IgD-negative memory B cell (primary cell): ENCODE measurements around the gene DCDC2C. TPM values are rescaled to one million over a fixed set of nuclear protein-coding genes. Genes with fewer than 3 reads are reported as not detected.
"Not testable (repeated sequence)": the region's sequence is repeated elsewhere in the genome, so short reads cannot be mapped to it uniquely, and the experiment has no call there.

Experiments
- H3K27ac Mint-ChIP-seq, 3 donors: one replicate each; pipeline ENCODE4 v1.8.0; 2020 to 2022; ENCODE audit warnings: mild to moderate bottlenecking in 3 of 3, mixed read lengths in 3 of 3, moderate library complexity in 1 of 3
- H3K27me3 Mint-ChIP-seq: one replicate; pipeline ENCODE4 v1.8.0; 2021; ENCODE audit warnings: mixed read lengths
- H3K36me3 Mint-ChIP-seq: one replicate; pipeline ENCODE4 v1.8.0; 2020; ENCODE audit warnings: mild to moderate bottlenecking, mixed read lengths
- H3K4me1 Mint-ChIP-seq, 3 donors: one replicate each; pipeline ENCODE4 v1.8.0; 2020 to 2022; ENCODE audit warnings: mixed read lengths in 3 of 3, mild to moderate bottlenecking in 1 of 3
- H3K4me3 Mint-ChIP-seq, 4 donors: one replicate each; pipeline ENCODE4 v1.8.0; 2020 to 2022; ENCODE audit warnings: mild to moderate bottlenecking in 4 of 4, mixed read lengths in 4 of 4, moderate library complexity in 3 of 4
- H3K9me3 Mint-ChIP-seq, 3 donors: one replicate each; pipeline ENCODE4 v1.8.0; 2020 to 2021; ENCODE audit warnings: mixed read lengths in 3 of 3, mild to moderate bottlenecking in 1 of 3
- polyA plus RNA-seq: library from polyadenylated mRNA; unstranded; fragments of 300-500 nt; fragmentation: Illumina TruSeq; gene quantifications from one replicate; pipeline ENCODE4 v1.2.3, GENCODE V29; 2021

The DCDC2C gene, protein sequence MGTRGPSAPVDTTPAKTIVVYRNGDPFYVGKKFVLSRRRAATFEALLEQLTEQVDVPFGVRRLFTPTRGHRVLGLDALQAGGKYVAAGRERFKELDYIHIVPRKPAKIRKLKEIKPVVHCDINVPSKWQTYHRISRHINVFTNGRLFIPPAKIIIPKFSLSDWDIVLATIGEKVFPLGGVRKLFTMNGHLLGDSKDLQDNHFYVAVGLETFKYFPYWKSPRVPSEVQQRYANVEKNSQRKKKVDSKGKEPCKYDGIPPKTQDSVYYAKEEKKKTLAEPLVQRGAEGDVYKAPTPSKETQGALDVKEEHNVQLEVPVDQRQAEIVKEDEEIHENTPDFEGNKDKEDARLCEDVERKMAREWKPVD
- polyA plus RNA-seq, result not detected

DNA sequence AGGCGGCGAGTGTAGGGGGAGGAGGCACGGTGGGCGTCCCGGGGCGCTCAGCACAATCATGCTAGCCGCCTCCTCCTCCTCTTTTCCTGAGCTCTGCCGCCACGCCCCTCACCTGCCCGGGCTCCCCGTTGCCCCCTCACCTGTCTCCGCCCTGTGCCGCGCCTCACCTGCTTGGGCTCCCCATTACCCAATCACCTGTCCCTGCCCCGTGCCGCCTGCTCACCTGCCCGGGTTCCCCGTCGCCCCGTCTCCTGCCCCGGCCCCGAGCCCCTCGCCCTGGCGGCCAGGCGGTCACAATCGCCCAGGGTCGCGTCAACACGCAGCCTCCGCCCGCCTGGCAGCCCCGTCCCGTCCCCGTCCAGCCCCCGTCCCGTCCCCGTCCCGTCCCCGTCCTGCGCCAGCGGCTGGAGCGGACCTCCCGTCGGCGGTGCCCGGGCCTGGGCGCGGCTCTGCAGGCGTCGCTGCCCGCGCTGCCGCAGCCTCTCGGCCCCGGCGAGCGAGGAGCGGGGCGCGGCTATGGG, at the start of gene DCDC2C:
Gene DCDC2C (plus strand): TSS at position 340 of the 521 bp plus-strand sequence. CDS start 177 bp downstream, at position 517.
- Mint-ChIP-seq H3K9me3 (peaks cover 0 to 4% (median 2%) of the 10 kb centered on the region in 3 donors), H3K27me3 (peaks cover 22% of the 10 kb centered on the region), H3K4me3 (no peak within 1 kb of the TSS), H3K36me3 (peaks cover 1% of the 10 kb centered on the region), H3K27ac (no peak within 1 kb of the TSS), H3K4me1 (peaks cover 0 to 3% (median 0%) of the 10 kb centered on the region in 3 donors)

DNA sequence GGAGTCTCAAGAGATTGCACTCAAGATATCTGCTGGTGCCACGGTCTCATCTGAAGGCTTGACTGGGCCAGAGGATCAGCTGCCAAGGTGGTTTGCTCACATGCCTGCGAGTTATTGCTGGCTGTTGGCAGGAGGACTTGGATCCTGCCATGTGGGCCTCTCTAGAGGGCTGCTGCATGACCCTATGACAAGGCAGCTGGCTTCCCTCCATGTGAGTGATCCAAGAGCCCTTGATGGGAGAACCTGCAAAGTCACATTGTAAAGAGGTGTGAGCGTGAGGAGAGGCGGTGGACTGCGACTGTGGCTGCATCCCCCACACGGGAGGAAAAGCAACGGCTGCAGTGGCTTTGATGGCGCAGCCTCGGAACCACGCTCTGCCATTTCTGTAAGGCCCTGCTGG, 49.4 kb upstream of the DCDC2C start:
- peaks cover 10 to 13% (median 12%) of the 10 kb centered on the region in 3 donors for H3K4me1 Mint-ChIP-seq
- H3K4me3 Mint-ChIP-seq, result peak overlapping the region in 1 of 4 donors; percentile 60
- H3K9me3 Mint-ChIP-seq, result no peaks in the 10 kb centered on the region
- peaks cover 5% of the 10 kb centered on the region for H3K36me3 Mint-ChIP-seq
- peaks cover 1% of the 10 kb centered on the region for H3K27me3 Mint-ChIP-seq
- H3K27ac Mint-ChIP-seq, result peak overlapping the region in 1 of 3 donors; percentile 55

DNA sequence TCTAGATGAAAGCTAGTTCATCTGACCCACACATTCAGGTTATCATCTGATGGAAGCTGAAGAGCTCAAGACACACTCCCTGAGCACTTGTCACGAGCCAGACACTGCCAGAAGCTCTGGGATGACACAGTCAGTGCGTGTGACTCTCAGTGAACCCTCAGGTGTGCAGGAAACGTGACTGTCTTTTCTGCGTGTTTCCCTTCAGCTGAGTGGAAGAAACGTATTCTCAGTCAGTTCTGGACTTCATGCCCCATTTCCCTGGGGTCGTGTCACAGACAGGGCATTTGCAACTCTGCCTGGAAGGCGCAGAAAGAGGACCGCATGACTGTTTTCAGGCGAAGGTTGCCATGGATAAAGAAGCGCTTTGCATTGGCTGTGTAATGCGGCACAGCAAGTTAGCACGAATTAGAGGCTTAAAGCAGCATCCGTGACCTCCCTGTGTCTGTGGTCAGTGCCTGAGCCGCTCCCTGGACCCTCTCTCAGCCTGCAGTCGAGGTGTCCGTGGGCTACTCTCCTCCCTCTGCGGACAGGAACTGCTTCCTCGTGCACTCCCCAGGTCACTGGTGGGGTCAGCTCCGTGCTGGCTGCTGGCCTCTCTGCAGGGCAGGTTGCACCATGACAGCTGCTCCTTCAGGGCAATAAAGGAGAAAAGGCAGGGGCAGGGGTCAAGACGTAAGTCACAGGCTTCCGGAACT, 48.7 kb upstream of the DCDC2C start:
- Mint-ChIP-seq H3K4me3 (peak overlapping the region in 1 of 4 donors; percentile 60), H3K4me1 (peaks cover 10 to 13% (median 12%) of the 10 kb centered on the region in 3 donors), H3K27me3 (no peaks in the 10 kb centered on the region), H3K9me3 (no peaks in the 10 kb centered on the region), H3K36me3 (peaks cover 5% of the 10 kb centered on the region), H3K27ac (no peak overlapping the region)

DNA sequence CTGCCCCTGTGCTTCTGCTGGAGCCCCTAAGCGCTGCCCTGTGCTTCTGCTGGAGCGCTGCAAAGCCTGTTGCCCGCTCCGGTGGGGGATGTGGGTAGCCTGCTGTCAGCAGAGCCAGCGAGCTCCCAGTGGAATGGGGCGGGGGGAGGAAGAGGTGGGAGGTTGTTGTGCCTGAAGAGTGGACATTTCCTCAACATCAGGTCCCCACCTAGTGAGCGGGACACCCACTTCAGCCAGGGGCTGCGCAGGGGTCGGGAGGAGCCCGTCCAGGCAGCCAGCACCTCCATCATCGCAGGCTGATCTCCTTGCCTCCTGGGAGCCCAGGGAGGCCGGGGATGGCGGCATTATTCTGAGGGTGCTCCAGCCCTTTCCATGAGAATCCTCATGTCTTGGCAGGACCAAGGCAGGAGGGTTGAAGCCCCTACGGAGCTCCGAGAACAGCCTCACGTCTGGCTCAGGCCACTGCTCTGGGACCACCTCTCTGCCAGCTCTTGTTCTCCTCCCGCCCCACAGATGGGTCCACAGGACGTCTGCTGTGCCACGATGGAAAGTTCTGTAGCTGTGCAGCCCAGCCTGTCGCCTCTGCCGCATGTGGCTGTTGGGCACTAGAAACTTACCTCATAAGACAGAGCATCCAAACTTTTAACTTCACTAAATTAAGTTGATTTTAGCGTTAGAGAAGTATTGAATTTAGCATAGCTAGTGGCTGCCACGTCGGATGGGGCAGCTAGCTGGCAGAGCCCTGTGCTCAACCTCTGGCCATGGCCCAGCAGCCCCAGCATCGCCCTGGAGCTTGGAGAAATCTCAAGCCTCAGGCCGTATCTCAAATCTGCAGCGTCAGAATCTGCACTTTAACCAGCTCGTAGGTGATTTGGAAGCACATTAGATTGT, 47.3 kb upstream of the DCDC2C start:
- H3K9me3 Mint-ChIP-seq, result peaks cover 0 to 2% (median 0%) of the 10 kb centered on the region in 3 donors
- H3K4me3 Mint-ChIP-seq, result no peak overlapping the region
- H3K27me3 Mint-ChIP-seq, result peaks cover 3% of the 10 kb centered on the region
- peaks cover 9 to 13% (median 12%) of the 10 kb centered on the region in 3 donors for H3K4me1 Mint-ChIP-seq
- H3K27ac Mint-ChIP-seq, result peak overlapping the region in 1 of 3 donors; percentile 90
- H3K36me3 Mint-ChIP-seq, result peaks cover 7% of the 10 kb centered on the region

DNA sequence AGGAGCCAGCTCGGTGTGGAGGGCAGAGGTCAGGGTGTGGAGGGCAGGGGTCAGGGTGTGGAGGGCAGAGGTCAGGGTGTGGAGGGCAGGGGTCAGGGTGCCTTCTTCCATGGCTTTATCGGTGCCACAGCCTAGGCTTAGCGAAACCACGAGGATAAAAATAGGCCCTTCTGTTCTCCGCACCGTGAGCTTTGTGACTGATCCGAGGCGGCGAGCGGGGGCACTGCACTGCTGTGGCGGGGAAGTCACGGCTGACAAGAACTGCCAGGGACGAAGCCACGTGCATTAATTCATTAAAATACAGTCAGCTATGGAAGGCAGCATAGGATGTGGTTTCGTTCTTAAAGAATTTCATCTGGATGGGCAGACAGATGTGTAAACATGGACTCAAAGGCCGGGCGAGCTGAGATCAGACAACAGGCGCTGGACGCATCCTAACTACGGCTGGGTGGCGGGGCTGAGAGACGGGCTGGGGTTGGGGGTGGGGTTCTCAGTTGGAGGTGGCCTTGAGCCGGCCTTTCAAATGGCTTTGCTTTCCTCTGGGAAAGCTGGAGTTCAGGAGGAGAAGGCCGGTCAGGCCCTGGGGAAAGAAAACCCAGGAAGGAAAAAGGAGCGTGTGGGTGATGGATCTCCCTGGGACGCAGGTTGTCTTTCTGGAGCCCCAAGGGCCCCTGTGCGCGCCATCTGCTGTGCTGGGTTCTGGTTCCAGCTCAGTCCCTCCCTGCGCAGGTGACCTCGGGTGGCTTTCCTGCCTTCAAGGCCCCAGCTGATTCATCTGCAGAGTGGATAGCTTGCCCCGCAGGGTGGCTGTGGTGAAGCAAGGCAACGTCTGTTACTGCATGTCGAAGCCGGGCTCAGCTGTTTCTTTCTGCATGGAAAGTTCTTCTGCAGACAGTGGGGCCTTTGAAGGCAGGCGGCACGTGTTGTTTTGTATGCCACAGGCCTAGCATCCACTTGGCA, 46.3 kb upstream of the DCDC2C start:
- peak overlapping the region in 1 of 4 donors; percentile 63 for H3K4me3 Mint-ChIP-seq
- peak overlapping the region in 2 of 3 donors; percentile 43 to 90 for H3K27ac Mint-ChIP-seq
- peaks cover 7% of the 10 kb centered on the region for H3K36me3 Mint-ChIP-seq
- peaks cover 3 to 11% (median 10%) of the 10 kb centered on the region in 3 donors for H3K4me1 Mint-ChIP-seq
- peaks cover 0 to 2% (median 0%) of the 10 kb centered on the region in 3 donors for H3K9me3 Mint-ChIP-seq
- H3K27me3 Mint-ChIP-seq, result peaks cover 3% of the 10 kb centered on the region

DNA sequence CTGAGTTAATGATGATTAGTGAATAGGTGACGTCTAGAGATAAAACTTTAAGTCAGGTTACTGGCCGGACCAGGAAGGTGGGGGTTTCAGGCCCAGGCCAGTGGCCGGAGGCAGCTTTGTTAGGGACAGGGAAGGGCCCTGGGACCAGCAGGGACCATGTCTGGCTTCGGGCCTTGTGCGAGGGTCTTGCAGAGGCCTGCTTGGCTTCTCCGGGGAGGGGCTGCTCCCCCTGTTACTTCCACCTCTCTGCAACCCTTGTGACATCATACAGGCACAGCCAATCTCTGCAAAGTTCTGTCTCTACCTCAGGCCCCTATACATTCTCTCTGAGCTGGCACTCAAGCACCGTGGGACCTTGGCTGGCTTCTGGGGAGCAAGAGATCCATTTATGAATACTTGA, 45.5 kb upstream of the DCDC2C start, which contains the start of gene ALLC:
Gene ALLC (plus strand): TSS at position 320 of the 400 bp plus-strand sequence. CDS start 12,958 bp downstream, outside the sequence.
- Mint-ChIP-seq H3K27me3 (peaks cover 3% of the 10 kb centered on the region), H3K36me3 (peaks cover 4% of the 10 kb centered on the region), H3K27ac (peak within 1 kb of the TSS in 2 of 3 donors; percentile 68 to 90), H3K9me3 (peaks cover 0 to 2% (median 0%) of the 10 kb centered on the region in 3 donors), H3K4me1 (peaks cover 0 to 10% (median 10%) of the 10 kb centered on the region in 3 donors), H3K4me3 (peak within 1 kb of the TSS in 1 of 4 donors; percentile 63)

DNA sequence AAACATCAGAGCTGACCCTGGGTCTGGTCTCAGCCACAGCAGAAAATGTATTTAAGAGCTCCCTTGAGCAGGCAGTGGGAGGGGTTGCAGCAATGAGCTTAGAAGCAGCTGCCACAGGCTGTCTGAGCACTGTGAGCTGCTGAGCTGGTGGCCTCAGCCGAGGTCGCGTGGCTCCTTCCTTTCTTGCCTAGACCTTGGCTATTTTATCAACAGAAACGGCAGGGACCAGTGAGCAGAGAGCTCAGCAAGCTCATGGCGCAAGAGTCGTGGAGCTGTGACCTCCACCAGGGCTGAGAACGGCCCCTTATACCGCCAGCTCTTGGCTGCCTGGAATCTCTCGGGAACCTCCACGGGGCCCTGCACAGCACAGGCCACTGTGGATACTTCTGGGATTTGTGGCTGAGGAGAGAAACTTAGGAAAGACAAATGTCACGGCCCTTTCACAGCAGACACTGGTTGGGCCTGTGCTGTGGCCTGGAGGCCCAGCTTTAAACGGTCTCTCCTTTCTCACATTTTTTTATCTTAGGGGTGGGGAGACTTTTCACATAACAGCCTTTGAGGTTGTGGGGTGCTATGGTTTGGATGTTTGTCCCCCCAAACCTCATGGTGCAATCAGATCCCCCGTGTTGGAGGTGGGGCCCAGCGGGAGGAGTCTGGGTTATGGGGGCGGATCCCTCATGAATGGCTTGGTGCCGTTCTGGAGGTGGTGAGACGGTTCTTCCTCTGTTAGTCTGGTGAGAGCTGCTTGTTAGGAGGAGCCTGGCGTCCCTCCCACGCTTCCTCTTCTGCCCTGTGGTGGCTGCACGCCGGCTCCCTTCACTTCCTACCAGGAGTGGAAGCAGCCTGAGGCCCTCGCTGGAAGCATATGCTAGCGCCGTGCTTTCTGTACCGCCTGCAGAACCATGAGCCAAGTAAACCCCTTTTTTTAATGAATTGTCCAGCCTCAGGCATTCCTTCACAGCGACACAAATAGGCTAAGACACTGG, 43.6 kb upstream of the DCDC2C start:
- Mint-ChIP-seq H3K4me1 (peaks cover 0 to 10% (median 7%) of the 10 kb centered on the region in 3 donors), H3K27me3 (peaks cover 3% of the 10 kb centered on the region), H3K9me3 (peaks cover 0 to 2% (median 0%) of the 10 kb centered on the region in 3 donors), H3K36me3 (peaks cover 2% of the 10 kb centered on the region), H3K27ac (peak overlapping the region in 2 of 3 donors; percentile 54 to 68), H3K4me3 (peak overlapping the region in 3 of 4 donors; percentile 2 to 35 (median 9))

DNA sequence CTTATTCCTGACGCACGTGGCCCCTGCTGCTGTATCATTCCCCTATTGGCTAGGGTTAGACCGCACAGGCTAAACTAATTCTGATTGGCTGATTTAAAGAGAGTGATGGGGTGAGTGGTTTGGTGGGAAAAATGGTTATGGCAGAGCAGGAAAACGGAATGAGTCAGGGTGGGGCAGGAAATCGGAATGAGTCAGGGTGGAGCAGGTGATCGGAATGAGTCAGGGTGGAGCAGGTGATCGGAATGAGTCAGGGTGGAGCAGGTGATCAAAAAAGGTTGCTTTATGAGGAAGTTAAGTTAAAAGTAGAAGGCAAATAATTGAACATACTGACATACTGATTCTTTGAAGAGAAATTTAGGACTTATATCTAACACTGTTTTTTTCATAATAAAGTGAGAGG, 42.7 kb upstream of the DCDC2C start:
- H3K4me3 Mint-ChIP-seq, result peak overlapping the region in 3 of 4 donors; percentile 2 to 75 (median 35)
- not testable (repeated sequence) for H3K27me3 Mint-ChIP-seq, H3K9me3 Mint-ChIP-seq, H3K36me3 Mint-ChIP-seq
- peaks cover 0 to 10% (median 7%) of the 10 kb centered on the region in 3 donors for H3K4me1 Mint-ChIP-seq
- peak overlapping the region in 1 of 3 donors; percentile 68 for H3K27ac Mint-ChIP-seq

DNA sequence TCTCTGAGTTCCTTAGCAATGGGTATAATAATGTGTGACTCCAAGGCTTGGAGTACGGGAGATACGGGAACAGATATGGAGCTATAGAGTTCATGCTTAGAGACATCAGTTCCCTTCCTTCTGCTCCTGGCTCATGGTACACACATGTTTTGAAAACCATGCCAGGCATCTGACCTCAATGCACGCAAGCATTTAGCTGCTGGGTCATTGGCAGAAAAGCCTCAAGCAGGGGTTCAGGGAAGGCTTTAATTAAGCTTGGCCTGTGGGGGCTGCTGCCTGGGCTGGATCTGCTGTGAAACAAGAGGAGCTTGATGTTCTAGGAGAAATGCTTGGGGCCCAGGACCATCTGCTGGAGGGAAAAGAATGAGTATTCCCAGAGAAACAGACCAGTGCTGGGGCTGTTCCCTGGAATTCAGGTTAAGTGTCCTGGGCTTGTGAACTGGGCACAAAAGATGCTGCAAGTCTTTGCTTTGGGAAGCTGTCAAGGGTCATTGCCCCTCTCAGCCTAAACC, 42.2 kb upstream of the DCDC2C start:
- Mint-ChIP-seq H3K4me3 (peak overlapping the region in 3 of 4 donors; percentile 31 to 58 (median 49)), H3K27me3 (peaks cover 3% of the 10 kb centered on the region), H3K9me3 (peaks cover 2 to 6% (median 4%) of the 10 kb centered on the region in 3 donors), H3K27ac (peak overlapping the region in 2 of 3 donors; percentile 47 to 68), H3K36me3 (peaks cover 3% of the 10 kb centered on the region), H3K4me1 (peaks cover 0 to 10% (median 7%) of the 10 kb centered on the region in 3 donors)

DNA sequence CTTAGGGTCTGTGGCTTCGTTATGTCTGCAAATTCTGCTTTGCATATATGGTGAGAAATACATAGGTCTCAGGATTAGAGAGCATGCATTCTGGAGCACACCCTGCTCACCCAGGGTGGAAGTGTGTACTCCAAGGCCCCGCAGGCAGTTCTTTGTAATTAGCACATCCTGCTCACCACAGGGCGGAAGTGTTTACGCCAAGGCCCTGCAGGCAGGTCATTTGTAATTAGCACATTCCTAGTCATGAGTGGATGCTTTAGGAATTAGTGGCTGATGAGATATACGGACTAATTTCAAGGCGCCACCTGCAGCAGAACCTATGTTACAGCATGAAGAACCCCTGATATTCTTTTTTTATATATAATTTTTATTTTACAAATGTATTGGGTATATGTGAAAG, 41.1 kb upstream of the DCDC2C start:
- Mint-ChIP-seq H3K27me3 (peaks cover 6% of the 10 kb centered on the region), H3K36me3 (peaks cover 3% of the 10 kb centered on the region), H3K9me3 (peaks cover 2 to 6% (median 4%) of the 10 kb centered on the region in 3 donors), H3K4me3 (peak overlapping the region in 2 of 4 donors; percentile 49 to 58), H3K4me1 (peaks cover 0 to 10% (median 7%) of the 10 kb centered on the region in 3 donors), H3K27ac (peak overlapping the region in 2 of 3 donors; percentile 47 to 68)

DNA sequence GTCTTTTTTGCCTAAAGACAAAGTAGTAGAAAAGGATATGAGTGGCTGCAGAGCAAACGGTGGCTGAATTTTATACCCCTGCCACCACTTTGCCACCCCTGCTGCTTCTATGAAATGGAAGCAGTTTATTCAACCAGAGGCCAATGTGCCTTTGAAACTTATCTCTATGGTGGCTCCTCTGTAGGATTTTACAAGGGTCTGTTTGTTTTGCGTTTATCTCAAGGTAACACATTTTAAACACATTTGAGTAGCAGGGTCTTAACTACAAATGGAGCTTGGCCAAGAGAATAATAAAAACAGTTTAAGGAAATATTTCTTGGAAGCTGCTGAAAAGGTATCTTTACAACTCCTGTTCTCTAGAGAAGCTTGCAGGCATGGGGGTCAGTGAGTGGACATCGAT, 39.3 kb upstream of the DCDC2C start:
- Mint-ChIP-seq H3K4me1 (peaks cover 0 to 10% (median 7%) of the 10 kb centered on the region in 3 donors), H3K27ac (no peak overlapping the region)

DNA sequence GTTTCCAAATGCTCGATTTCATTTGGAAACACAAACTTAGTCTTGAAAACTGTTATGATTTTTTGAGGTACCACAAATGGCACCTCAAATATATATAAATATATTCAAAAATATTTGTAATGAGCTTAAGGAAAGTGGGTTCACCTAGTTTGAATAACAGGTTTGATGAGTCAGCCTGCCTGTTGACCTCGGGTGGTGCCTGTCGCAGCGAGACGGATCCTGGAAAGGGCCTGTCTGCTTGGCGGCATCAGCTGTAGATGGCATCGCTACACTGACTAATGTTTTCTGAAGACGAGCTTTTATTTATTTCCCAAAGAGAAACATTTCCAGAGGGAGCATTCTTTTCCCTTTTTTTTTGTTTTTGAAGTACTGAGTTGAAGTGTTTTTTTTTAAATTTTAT, 38.5 kb upstream of the DCDC2C start:
- Mint-ChIP-seq H3K9me3 (peaks cover 2 to 6% (median 4%) of the 10 kb centered on the region in 3 donors), H3K27ac (no peak overlapping the region), H3K4me1 (peaks cover 0 to 10% (median 7%) of the 10 kb centered on the region in 3 donors), H3K36me3 (peaks cover 3% of the 10 kb centered on the region), H3K27me3 (peaks cover 11% of the 10 kb centered on the region), H3K4me3 (no peak overlapping the region)

More for the DNA sequence above, 39.3 kb upstream of the DCDC2C start:
- Mint-ChIP-seq H3K4me3 (no peak overlapping the region), H3K36me3 (peaks cover 3% of the 10 kb centered on the region), H3K9me3 (peaks cover 2 to 6% (median 4%) of the 10 kb centered on the region in 3 donors), H3K27me3 (peaks cover 9% of the 10 kb centered on the region)
